LNCAP (cell line): ENCODE measurements around the gene NXPH4.

Experiments
- CTCF ChIP-seq: fragments of 450-650 bp; IDR thresholded peaks from 2 replicates; pipeline ENCODE4 v1.5.1; 2017; ENCODE audit warnings: mild to moderate bottlenecking

NXPH4 gene

DNA sequence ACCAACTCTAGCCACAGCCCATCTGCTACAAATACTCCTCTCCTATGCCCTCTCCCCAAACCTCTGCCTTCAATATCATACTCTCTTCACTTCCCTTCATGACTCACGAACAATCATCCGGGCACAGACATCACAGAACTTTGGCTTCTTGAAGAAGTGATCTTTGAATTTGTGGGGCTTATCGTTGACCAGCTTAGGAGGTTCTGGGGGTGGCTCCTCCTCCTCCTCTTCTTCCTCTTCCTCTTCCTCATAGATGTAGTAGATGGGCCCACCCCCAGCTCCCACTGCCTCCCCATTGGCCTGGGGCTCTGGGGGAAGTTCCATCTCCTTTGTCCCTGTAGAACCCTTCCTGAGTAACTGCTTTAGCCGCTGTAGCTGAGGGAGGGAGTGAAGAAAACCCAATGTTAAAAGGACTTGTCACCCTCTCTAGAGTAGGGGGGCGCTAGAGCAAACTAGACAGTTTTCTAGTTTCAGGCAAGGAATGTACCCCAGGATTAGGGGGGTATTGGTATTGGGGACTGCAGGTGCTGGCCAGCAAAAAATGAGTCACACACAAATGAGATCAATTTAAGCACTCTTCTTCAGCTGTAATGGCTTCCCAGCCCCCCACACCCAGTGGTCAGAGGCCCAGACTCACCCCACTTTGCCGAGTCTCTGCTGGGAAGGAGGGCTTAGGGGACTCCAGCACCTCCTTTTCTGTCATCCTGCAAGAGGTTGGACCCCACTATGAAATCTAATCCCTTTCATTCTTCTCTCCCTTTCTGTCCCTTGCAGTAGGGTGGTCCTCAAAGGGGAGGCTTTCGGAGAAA lies 32.5 kb downstream of the NXPH4 start:
- no peak for TF ChIP-seq CTCF

DNA sequence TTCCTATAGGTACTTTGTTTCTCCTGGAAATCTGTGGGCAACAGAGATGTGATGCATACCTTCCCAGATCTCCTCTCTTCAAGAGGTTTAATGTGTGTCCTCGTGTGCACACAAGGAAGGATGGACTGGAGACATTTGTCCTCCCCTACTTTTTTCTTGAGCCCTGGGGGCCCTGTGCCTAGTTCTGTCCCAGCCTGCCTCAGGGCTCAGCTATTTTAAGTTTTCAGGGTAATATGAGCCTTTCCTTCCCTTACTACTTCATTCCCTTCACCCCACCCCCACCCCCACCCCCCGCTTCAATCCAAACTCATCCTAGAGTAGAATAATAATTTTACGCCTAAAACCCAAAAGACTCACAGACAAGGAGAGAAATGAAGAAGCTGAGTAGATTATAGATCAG lies 33.9 kb downstream of the NXPH4 start:
- no peak for TF ChIP-seq CTCF

GRCh38 chr12:57250956-57251355 lies 34.4 kb downstream of the NXPH4 start, which contains the start of gene STAC3:
TSS of gene STAC3 (minus strand) at chr12:57251187. CDS start at chr12:57249636, 1,551 bp downstream.
- no peak for TF ChIP-seq CTCF

DNA sequence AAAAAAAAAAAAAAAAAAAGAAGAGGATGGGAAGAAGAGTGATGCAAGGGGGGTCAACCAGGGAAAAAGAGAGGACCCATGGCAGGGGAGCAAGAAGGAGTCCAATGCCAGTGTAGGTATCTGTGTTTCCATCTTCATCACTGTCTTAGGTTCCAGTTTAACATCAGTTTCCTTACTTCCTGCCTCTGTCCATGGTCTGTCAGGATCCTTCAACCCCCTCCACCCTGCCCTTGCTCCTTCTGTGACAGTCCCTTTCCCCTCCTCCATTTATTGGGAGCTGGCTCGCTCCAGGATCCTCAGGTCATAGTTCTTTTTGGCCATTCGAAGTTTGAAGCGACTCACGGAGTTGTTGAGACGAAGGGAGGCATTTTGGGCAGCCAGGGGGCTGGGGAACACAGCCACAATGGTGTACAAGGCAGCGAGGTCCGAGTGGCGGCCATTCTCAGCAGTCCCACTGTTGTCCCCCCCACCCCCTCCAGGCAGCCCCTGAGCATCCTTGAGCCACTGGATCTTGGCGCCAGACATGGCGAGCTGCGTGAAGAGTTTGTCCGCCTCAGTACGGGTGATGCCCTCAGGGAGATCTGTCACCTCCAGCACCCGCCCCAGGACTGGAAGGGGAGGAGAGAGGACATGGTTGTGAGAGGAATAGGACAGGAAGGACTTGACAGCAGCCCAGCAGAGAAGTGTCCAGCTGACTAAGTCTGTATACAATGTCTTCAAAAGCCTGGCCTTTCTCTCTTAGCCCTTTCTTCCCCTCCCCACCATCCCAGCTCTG lies 38.1 kb downstream of the NXPH4 start:
- no peak for TF ChIP-seq CTCF

GRCh38 chr12:57255916-57256315 lies 39.3 kb downstream of the NXPH4 start:
- no peak for TF ChIP-seq CTCF

DNA sequence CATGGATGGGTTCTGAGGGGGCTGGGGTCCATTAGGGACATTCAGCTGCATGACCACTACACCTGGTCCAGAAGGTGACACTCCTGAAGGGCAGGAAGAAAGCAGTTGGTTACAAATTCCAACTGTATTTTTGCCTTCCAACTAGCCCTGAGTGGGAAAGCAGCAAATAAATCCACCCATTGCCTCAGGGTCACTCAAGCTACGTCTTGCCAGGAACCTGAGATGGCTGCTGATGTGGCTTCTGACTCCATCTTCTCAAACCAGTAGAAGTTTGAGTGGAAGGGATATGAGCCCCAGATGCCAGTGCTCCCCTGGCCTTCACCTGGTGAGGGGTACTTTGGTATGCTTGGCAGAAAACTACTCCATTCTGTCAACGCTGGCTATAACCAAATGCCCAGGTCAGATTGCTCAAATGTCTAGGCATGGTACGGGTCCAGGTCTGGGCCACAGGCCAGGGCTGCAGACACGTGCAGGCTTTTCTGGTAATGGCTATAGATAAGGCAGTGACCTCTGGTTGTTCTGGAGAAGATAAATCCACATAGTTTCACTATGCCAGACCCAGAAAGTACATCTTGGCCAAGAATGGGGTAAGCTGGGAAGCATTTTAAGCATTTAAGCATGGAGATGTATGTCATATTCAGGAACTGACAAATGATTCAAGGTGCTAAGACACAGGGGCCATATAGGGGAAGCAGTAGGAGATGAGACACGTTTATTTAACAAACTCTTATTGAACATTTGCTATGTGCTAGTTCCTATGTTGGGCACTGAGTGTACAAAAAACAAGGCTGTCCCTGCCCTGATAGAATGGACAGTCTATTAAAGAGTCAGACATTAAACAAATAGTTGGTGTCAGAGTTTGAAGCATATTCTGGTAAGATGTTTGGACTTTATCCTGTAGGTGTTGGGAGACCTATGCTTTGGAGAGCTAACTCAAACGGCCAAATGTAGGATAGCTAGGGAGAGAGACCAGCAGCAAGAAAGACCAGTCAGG lies 42.7 kb downstream of the NXPH4 start:
- no peak for TF ChIP-seq CTCF

DNA sequence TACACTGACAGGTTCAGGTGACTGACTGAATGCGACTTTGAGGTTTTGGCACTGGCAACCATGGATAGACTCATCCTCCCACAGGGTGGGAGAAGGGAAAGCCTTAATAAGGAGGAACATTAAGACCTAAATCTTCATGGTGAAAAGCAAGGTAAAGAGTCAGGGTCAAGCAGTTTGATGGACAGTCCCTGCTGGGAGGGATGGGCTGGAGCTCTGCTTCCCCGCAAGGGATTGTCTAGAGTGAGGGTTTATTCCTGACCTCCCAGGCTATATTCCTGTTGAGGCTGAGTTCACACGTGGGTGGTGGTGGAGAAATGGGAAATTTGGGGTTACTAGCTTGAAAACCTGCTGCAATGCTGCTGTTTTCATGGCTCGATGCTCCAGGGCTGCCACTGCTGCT lies 43.8 kb downstream of the NXPH4 start:
- TF ChIP-seq CTCF, result no peak
